BLaER1 treated with 17β-estradiol and CSF1 and Interleukin-3, amounts not matched to agents 10 nM and 100 nM (cell line): ENCODE results near the gene SRPK2.

Experiments used
- H3K27ac ChIP-seq, 11 experiments: shearing (Covaris generic); formaldehyde crosslinking; 2 replicates each; pipeline ENCODE4 v1.8.1; 2022
- H3K27me3 ChIP-seq, 11 experiments: shearing (Covaris generic); formaldehyde crosslinking; 2 replicates each; pipeline ENCODE4 v1.8.1; 2022
- H3K36me3 ChIP-seq, 11 experiments: shearing (Covaris generic); formaldehyde crosslinking; 2 replicates each; pipeline ENCODE4 v1.8.1; 2022
- H3K4me1 ChIP-seq, 10 experiments: shearing (Covaris generic); formaldehyde crosslinking; 2 replicates each; pipeline ENCODE4 v1.8.1; 2022
- H3K4me2 ChIP-seq, 11 experiments: shearing (Covaris generic); formaldehyde crosslinking; 2 replicates each; pipeline ENCODE4 v1.8.1; 2022
- H3K4me3 ChIP-seq, 10 experiments: shearing (Covaris generic); formaldehyde crosslinking; 2 replicates each; pipeline ENCODE4 v1.8.1; 2022
- H3K9ac ChIP-seq, 11 experiments: shearing (Covaris generic); formaldehyde crosslinking; 2 replicates each; pipeline ENCODE4 v1.8.1; 2022
- H3K9me3 ChIP-seq, 11 experiments: shearing (Covaris generic); formaldehyde crosslinking; replicated peaks in 1 of 11; 2 replicates each; pipeline ENCODE4 v1.8.1; 2022
- H4K20me1 ChIP-seq, 11 experiments: shearing (Covaris generic); formaldehyde crosslinking; 2 replicates each; pipeline ENCODE4 v1.8.1; 2022
- Cebpa-rat ChIP-seq, 11 experiments: shearing (Covaris generic); IDR thresholded peaks; 2 replicates each; pipeline ENCODE4 v1.8.1; 2022

Gene SRPK2

GRCh38 chr7:105289704-105290103, 99.0 kb downstream of the SRPK2 start:
- H3K4me2 ChIP-seq = no peak overlapping the region
- H3K9me3 ChIP-seq = peaks cover 0 to 6% (median 0%) of the 10 kb centered on the region in 11 experiments; a peak in 4 of 22 replicates
- no peak overlapping the region for H3K27ac ChIP-seq
- H3K4me3 ChIP-seq = no peak overlapping the region
- no peak overlapping the region for H3K9ac ChIP-seq
- H3K4me1 ChIP-seq = no peaks in the 10 kb centered on the region
- H3K36me3 ChIP-seq = peaks cover 0 to 12% (median 1%) of the 10 kb centered on the region in 11 experiments; a peak in 6 of 22 replicates
- H4K20me1 ChIP-seq = peaks cover 0 to 68% (median 12%) of the 10 kb centered on the region in 11 experiments; a peak in 12 of 22 replicates
- H3K27me3 ChIP-seq = no peaks in the 10 kb centered on the region
- TF ChIP-seq Cebpa-rat (IDR thresholded peaks at IDR 0.05) = no peak

- Histone ChIP-seq H3K9me3 (peaks cover 0 to 6% (median 0%) of the 10 kb centered on the region in 11 experiments; a peak in 1 of 22 replicates), H4K20me1 (peaks cover 0 to 71% (median 12%) of the 10 kb centered on the region in 11 experiments; a peak in 12 of 22 replicates), H3K4me3 (no peak overlapping the region), H3K27ac (no peak overlapping the region), H3K4me2 (no peak overlapping the region), H3K9ac (no peak overlapping the region), H3K4me1 (no peaks in the 10 kb centered on the region), H3K36me3 (peaks cover 0 to 7% (median 0%) of the 10 kb centered on the region in 11 experiments; a peak in 3 of 22 replicates), H3K27me3 (no peaks in the 10 kb centered on the region)
- no peak for TF ChIP-seq Cebpa-rat (IDR thresholded peaks at IDR 0.05)
Observed at GRCh38 chr7:105286441-105286840, 102.3 kb downstream of the SRPK2 start.

- Histone ChIP-seq H3K9me3 (peaks cover 0 to 6% (median 0%) of the 10 kb centered on the region in 11 experiments; a peak in 1 of 22 replicates), H3K27ac (no peak overlapping the region), H3K36me3 (peaks cover 0 to 7% (median 0%) of the 10 kb centered on the region in 11 experiments; a peak in 3 of 22 replicates), H3K27me3 (no peaks in the 10 kb centered on the region), H3K4me1 (no peaks in the 10 kb centered on the region), H3K4me3 (no peak overlapping the region), H3K9ac (no peak overlapping the region), H4K20me1 (peaks cover 0 to 74% (median 15%) of the 10 kb centered on the region in 11 experiments; a peak in 12 of 22 replicates), H3K4me2 (no peak overlapping the region)
- no peak for TF ChIP-seq Cebpa-rat (IDR thresholded peaks at IDR 0.05)
Observed at GRCh38 chr7:105285118-105285874, 103.4 kb downstream of the SRPK2 start.

- Histone ChIP-seq H3K9me3 (peaks cover 0 to 6% (median 0%) of the 10 kb centered on the region in 11 experiments; a peak in 1 of 22 replicates), H3K4me3 (no peak overlapping the region), H4K20me1 (peaks cover 0 to 77% (median 22%) of the 10 kb centered on the region in 11 experiments; a peak in 12 of 22 replicates), H3K4me1 (peaks cover 0 to 7% (median 0%) of the 10 kb centered on the region in 10 experiments; a peak in 2 of 20 replicates), H3K4me2 (no peak overlapping the region), H3K27me3 (no peaks in the 10 kb centered on the region), H3K36me3 (peaks cover 0 to 7% (median 0%) of the 10 kb centered on the region in 11 experiments; a peak in 2 of 22 replicates), H3K9ac (no peak overlapping the region), H3K27ac (no peak overlapping the region)
- no peak for TF ChIP-seq Cebpa-rat (IDR thresholded peaks at IDR 0.05)
Observed at GRCh38 chr7:105284014-105284413, 104.7 kb downstream of the SRPK2 start.

- Histone ChIP-seq H3K27me3 (no peaks in the 10 kb centered on the region), H3K4me3 (no peak overlapping the region), H3K27ac (no peak overlapping the region), H4K20me1 (peaks cover 3 to 77% (median 22%) of the 10 kb centered on the region in 11 experiments; a peak in 13 of 22 replicates), H3K9ac (no peak overlapping the region), H3K4me1 (peaks cover 0 to 7% (median 0%) of the 10 kb centered on the region in 10 experiments; a peak in 2 of 20 replicates), H3K4me2 (no peak overlapping the region), H3K36me3 (peaks cover 0 to 7% (median 4%) of the 10 kb centered on the region in 11 experiments; a peak in 8 of 22 replicates), H3K9me3 (no peaks in the 10 kb centered on the region; a peak in 1 of 22 replicates)
- no peak for TF ChIP-seq Cebpa-rat (IDR thresholded peaks at IDR 0.05)
Observed at GRCh38 chr7:105281966-105282365, 106.8 kb downstream of the SRPK2 start.

- no peak for TF ChIP-seq Cebpa-rat (IDR thresholded peaks at IDR 0.05)
- H4K20me1 ChIP-seq = peaks cover 3 to 76% (median 13%) of the 10 kb centered on the region in 11 experiments; a peak in 14 of 22 replicates
- no peak overlapping the region for H3K4me3 ChIP-seq
- H3K9ac ChIP-seq = 0 out of 22 replicates have a peak overlapping the region, but pooled peaks of 1 of the 11 experiments have one; percentile 19
- no peak overlapping the region for H3K4me2 ChIP-seq
- H3K27me3 ChIP-seq = no peaks in the 10 kb centered on the region
- H3K9me3 ChIP-seq = no peaks in the 10 kb centered on the region; a peak in 1 of 22 replicates
- peaks cover 0 to 11% (median 0%) of the 10 kb centered on the region in 10 experiments; a peak in 4 of 20 replicates for H3K4me1 ChIP-seq
- no peak overlapping the region for H3K27ac ChIP-seq
- peaks cover 3 to 26% (median 10%) of the 10 kb centered on the region in 11 experiments; a peak in 11 of 22 replicates for H3K36me3 ChIP-seq
Observed at GRCh38 chr7:105279688-105280007, 109.1 kb downstream of the SRPK2 start.

- Histone ChIP-seq H3K27me3 (no peaks in the 10 kb centered on the region), H3K4me1 (peaks cover 0 to 16% (median 0%) of the 10 kb centered on the region in 10 experiments; a peak in 4 of 20 replicates), H3K9me3 (no peaks in the 10 kb centered on the region; a peak in 1 of 22 replicates), H3K4me3 (no peak overlapping the region), H3K4me2 (no peak overlapping the region; a peak in 1 of 22 replicates), H3K27ac (no peak overlapping the region; a peak in 1 of 22 replicates), H3K9ac (0 out of 22 replicates have a peak overlapping the region, but pooled peaks of 1 of the 11 experiments have one; percentile 19), H3K36me3 (peaks cover 3 to 26% (median 10%) of the 10 kb centered on the region in 11 experiments; a peak in 11 of 22 replicates), H4K20me1 (peaks cover 3 to 79% (median 14%) of the 10 kb centered on the region in 11 experiments; a peak in 14 of 22 replicates)
- TF ChIP-seq Cebpa-rat (IDR thresholded peaks at IDR 0.05) = no peak
Observed at GRCh38 chr7:105278973-105279687, 109.6 kb downstream of the SRPK2 start.

- TF ChIP-seq Cebpa-rat (IDR thresholded peaks at IDR 0.05) = no peak
Observed at GRCh38 chr7:105278565-105278964, 110.2 kb downstream of the SRPK2 start.

More at GRCh38 chr7:105278565-105278964, 110.2 kb downstream of the SRPK2 start:
- H3K4me1 ChIP-seq = peaks cover 0 to 17% (median 0%) of the 10 kb centered on the region in 10 experiments; a peak in 4 of 20 replicates
- no peak overlapping the region for H3K9ac ChIP-seq
- H3K4me2 ChIP-seq = no peak overlapping the region
- no peaks in the 10 kb centered on the region; a peak in 1 of 22 replicates for H3K9me3 ChIP-seq
- peaks cover 0 to 80% (median 14%) of the 10 kb centered on the region in 11 experiments; a peak in 14 of 22 replicates for H4K20me1 ChIP-seq
- H3K27ac ChIP-seq = no peak overlapping the region
- no peaks in the 10 kb centered on the region for H3K27me3 ChIP-seq
- H3K36me3 ChIP-seq = peaks cover 3 to 26% (median 10%) of the 10 kb centered on the region in 11 experiments; a peak in 11 of 22 replicates
- no peak overlapping the region for H3K4me3 ChIP-seq
